DOHH2 (cell line): ENCODE data around the gene MAGI3.

ENCODE experiments used
- CTCF ChIP-seq: fragments of 200-600 bp; sonication (generic); IDR thresholded peaks from one replicate; pipeline ENCODE4 v1.5.1; 2014; ENCODE audit warnings: antibody characterized with exemption, mild to moderate bottlenecking, low read depth, low read length; ENCODE audit not compliant: poor library complexity, severe bottlenecking
- EZH2phosphoT487 ChIP-seq: fragments of 200-600 bp; sonication (generic); IDR thresholded peaks from 2 replicates; pipeline ENCODE4 v1.6.1; 2017; ENCODE audit warnings: borderline replicate concordance, mild to moderate bottlenecking, antibody characterized with exemption, low read length, moderate library complexity, mixed read lengths

- TF ChIP-seq CTCF (no peak), EZH2phosphoT487 (no peak)
These were observed 161.9 kb downstream of the MAGI3 start for GRCh38 chr1:113552244-113552643.
